Transverse colon (tissue), 4 donors: ENCODE measurements around the gene ISOC1. TPM values are rescaled to one million over a fixed set of nuclear protein-coding genes. Genes with fewer than 3 reads are reported as not detected.

Source experiments
- DNase-seq: peaks from one replicate; pipeline ENCODE4 v3.0.0-alpha.2; 2019
- H3K27ac ChIP-seq, 4 donors: fragments of 200-600 bp; sonication (generic); 2 replicates each; pipeline ENCODE4 v1.5.1; 2016 to 2018; ENCODE audit warnings: inconsistent platforms in 4 of 4
- H3K27me3 ChIP-seq: fragments of 200-600 bp; sonication (generic); 2 replicates; pipeline ENCODE4 v1.5.1; 2017; ENCODE audit warnings: inconsistent platforms
- H3K36me3 ChIP-seq, 4 donors: fragments of 200-600 bp; sonication (generic); 2 replicates each; pipeline ENCODE4 v1.5.1; 2017 to 2019; ENCODE audit warnings: inconsistent platforms in 4 of 4
- H3K4me1 ChIP-seq, 4 donors: fragments of 200-600 bp; sonication (generic); 2 replicates each; pipeline ENCODE4 v1.5.1; 2017 to 2020; ENCODE audit warnings: inconsistent platforms in 4 of 4
- H3K4me3 ChIP-seq, 4 donors: fragments of 200-600 bp; sonication (generic); 1 replicate in 1 of 4; 2 replicates in 3 of 4; pipeline versions ENCODE4 v1.5.1 to v1.6.1; 2017 to 2019; ENCODE audit warnings: inconsistent platforms in 4 of 4
- H3K9me3 ChIP-seq, 2 donors: fragments of 200-600 bp; sonication (generic); 2 replicates each; pipeline ENCODE4 v1.5.1; 2017 to 2019; ENCODE audit warnings: inconsistent platforms in 2 of 2
- EP300 ChIP-seq: sonication (generic); formaldehyde crosslinking; IDR thresholded peaks from one replicate; pipeline ENCODE4 v1.6.1; 2017; ENCODE audit warnings: antibody characterized with exemption, low read depth
- POLR2A ChIP-seq: fragments of 450-650 bp; IDR thresholded peaks from one replicate; pipeline ENCODE4 v1.6.1; 2016; ENCODE audit warnings: antibody characterized with exemption, mild to moderate bottlenecking, moderate library complexity
- POLR2AphosphoS5 ChIP-seq, 3 donors: sonication (generic); formaldehyde crosslinking; IDR thresholded peaks; one replicate each; pipeline ENCODE4 v1.6.1; 2016; ENCODE audit warnings: antibody characterized with exemption in 3 of 3
- WGBS, 2 donors: methylation state at CpG; one replicate each; pipeline ENCODE4 v1.1.5; 2018; ENCODE audit warnings: low coverage in 1 of 2; 5-methylcytosine and 5-hydroxymethylcytosine counted together
- in situ Hi-C, 4 donors: fragments of 200-750 bp; cut with MboI; loops; one replicate each; pipeline versions ENCODE4 v1.15.0 to v1.15.1; 2017; ENCODE audit warnings: low sequenced_read_pairs in 3 of 4, low pct_ligation_motif_present in 1 of 4, low pct_unique_long_range_greater_than_20kb in 1 of 4
- intact Hi-C: fragments of 100-400 bp; cut with DNase I; formaldehyde crosslinking; loops from one replicate; pipeline ENCODE4 v1.15.1; 2023; ENCODE audit warnings: low total_unique reads
- total RNA-seq, 4 donors: library from RNA; depleted of rRNA; stranded (reverse); fragments of >200 nt; gene quantifications; one replicate each; pipeline ENCODE4 v1.1.0, GENCODE V29; 2016
- TF ChIP-seq, protein P1 (sequence below), 5 experiments: fragments of 200-600 bp in 3 of 5; fragments of 450-650 bp in 2 of 5; sonication (generic) in 3 of 5; IDR thresholded peaks; 1 replicate in 2 of 5; 2 replicates in 3 of 5; pipeline ENCODE4 v1.5.1; 2016 to 2017; ENCODE audit warnings: antibody characterized with exemption in 5 of 5, inconsistent platforms in 3 of 5, mild to moderate bottlenecking in 2 of 5, moderate library complexity in 1 of 5

The ISOC1 gene
- total RNA-seq, 4 donors from 2014 or later, result 18.7 to 57.1 (median 32.7) TPM

DNA sequence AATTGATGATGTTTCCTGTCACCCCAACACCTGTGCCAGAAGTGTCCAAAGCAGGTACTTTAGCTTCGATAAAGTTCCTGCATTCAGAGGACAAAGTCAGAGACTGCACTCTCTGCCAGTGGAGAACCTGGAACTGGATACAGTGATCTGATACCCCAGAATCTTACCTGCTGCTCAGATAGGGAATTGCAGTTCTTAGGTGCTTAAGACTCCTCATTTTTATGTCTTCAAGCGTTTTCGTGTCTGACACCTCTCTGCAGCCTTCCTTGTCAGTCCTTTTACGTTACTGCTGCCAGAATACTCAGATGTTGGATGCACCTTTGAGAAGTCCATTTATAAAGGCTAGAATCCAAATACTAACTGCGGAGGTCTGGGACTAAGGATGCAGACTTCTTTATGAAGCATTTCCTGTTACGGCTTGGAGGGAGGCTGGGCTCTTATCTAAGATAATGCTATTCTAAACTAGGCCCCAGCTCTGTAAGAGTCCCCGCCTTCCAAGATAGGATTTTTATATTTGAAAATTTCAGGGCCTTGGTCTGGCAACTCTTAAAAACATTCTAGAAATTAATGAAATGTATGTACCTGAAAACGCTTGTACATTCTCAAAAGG, 1.9 kb downstream of the ISOC1 start:
- TF ChIP-seq, protein P1, sequence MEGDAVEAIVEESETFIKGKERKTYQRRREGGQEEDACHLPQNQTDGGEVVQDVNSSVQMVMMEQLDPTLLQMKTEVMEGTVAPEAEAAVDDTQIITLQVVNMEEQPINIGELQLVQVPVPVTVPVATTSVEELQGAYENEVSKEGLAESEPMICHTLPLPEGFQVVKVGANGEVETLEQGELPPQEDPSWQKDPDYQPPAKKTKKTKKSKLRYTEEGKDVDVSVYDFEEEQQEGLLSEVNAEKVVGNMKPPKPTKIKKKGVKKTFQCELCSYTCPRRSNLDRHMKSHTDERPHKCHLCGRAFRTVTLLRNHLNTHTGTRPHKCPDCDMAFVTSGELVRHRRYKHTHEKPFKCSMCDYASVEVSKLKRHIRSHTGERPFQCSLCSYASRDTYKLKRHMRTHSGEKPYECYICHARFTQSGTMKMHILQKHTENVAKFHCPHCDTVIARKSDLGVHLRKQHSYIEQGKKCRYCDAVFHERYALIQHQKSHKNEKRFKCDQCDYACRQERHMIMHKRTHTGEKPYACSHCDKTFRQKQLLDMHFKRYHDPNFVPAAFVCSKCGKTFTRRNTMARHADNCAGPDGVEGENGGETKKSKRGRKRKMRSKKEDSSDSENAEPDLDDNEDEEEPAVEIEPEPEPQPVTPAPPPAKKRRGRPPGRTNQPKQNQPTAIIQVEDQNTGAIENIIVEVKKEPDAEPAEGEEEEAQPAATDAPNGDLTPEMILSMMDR (IDR thresholded peaks at IDR 0.05), result peak in 1 of 5 experiments; percentile 11
- no peak for TF ChIP-seq POLR2AphosphoS5 (IDR thresholded peaks at IDR 0.05)
- Histone ChIP-seq H3K9me3 (no peaks in the 10 kb centered on the region), H3K4me3 (no peak overlapping the region), H3K4me1 (peaks cover 0 to 41% (median 22%) of the 10 kb centered on the region in 4 donors), H3K36me3 (no peaks in the 10 kb centered on the region), H3K27me3 (no peaks in the 10 kb centered on the region), H3K27ac (no peak overlapping the region)
- DNase-seq, result no peak
- intact Hi-C loops, result no loop called here
- WGBS, 2 donors, result 78 to 94% methylated on average over 4 to 8 of the region's 8 CpGs
- in situ Hi-C loops, result no loop called here

DNA sequence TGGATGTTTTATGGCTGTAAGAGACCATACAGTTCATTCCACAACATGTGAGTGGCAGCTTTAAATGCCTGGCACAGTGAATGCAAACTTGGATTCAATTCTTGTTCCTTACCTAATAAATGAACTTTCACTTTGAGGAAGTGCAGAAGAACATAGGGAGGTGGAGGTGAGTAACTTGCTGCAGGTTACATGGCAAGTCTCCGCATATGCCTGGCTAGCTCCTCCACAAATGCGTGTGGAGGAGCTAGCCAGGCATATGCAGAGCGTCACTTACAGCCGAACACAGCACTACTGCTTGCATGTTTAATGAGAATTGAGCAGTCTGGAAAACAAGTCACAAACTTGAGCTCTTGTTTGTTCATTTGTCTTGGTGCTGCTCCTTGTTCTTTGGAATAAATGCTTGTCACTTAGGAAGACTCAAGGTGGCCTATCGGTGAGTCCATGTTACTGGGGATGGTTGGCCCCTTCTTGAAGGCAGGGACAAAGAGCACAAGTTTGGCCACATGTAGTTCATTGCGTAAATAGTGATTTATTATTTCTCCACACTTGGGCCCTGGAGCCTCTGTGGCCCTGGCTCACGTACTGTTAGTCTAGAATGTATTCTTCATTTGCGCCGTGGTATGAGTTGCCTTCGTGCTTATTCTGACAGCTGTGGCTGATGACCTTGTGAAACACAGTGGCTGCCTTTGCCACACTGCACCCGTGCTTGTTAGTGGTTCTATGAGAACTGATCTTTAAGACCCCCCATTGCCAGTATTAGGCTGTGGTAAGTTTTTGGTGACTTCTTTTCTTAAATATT, 3.1 kb downstream of the ISOC1 start:
- DNase-seq, result no peak
- TF ChIP-seq EP300, result no peak
- TF ChIP-seq, protein P1 (IDR thresholded peaks at IDR 0.05), result no peak
- TF ChIP-seq POLR2AphosphoS5 (IDR thresholded peaks at IDR 0.05), result no peak
- TF ChIP-seq POLR2A, result no peak
- intact Hi-C loops, result no loop called here
- no peaks in the 10 kb centered on the region for H3K36me3 ChIP-seq
- H3K9me3 ChIP-seq, result no peaks in the 10 kb centered on the region
- H3K4me3 ChIP-seq, result no peak overlapping the region
- in situ Hi-C loops, result no loop called here
- WGBS, 2 donors, result 82% methylated on average over 4 to 11 of the region's 11 CpGs
- H3K27me3 ChIP-seq, result no peaks in the 10 kb centered on the region
- H3K27ac ChIP-seq, result no peak overlapping the region
- peaks cover 0 to 41% (median 22%) of the 10 kb centered on the region in 4 donors for H3K4me1 ChIP-seq

DNA sequence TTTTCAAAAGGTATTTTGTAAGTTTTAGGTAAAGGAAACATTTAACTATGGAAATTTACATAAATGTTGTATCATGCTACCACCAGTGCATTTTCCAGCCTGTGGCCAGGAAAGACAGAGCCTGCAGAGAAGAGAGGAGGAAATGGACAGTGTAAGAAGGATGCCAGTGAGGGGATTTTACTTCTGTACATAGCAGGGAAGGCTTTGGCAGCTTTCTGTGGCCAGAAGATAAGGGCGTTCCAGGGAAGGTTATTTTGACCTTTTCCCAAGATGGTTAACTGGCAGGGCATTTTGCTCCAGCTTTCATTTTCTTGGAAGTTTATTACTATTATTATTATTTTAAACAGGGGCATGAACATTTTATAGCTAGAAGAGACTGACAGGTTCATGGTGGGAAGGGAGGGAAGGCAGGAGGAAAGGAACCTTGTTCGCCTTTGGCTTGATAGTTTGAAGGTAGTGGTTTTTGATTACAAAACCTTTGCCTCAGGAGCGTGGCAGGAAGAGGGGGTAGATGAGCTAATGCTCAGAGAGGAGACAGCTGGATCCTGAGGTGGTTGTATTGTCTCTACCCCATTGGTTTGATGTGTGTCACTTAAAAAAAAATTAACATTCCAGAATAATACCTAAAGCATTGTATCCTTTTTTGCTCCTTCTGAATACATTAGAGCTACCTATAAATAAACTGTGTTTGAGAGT, 4.1 kb downstream of the ISOC1 start:
- Histone ChIP-seq H3K4me1 (peaks cover 0 to 39% (median 22%) of the 10 kb centered on the region in 4 donors), H3K27ac (no peak overlapping the region), H3K9me3 (no peaks in the 10 kb centered on the region), H3K4me3 (no peak overlapping the region), H3K27me3 (no peaks in the 10 kb centered on the region), H3K36me3 (no peaks in the 10 kb centered on the region)
- TF ChIP-seq POLR2A (no peak), EP300 (no peak), POLR2AphosphoS5 (IDR thresholded peaks at IDR 0.05) (no peak)
- TF ChIP-seq, protein P1 (IDR thresholded peaks at IDR 0.05), result no peak
- 63 to 73% methylated on average over 3 of the region's 3 CpGs for WGBS, 2 donors
- intact Hi-C loops (no loop called here), in situ Hi-C loops (no loop called here)
- DNase-seq, result no peak

DNA sequence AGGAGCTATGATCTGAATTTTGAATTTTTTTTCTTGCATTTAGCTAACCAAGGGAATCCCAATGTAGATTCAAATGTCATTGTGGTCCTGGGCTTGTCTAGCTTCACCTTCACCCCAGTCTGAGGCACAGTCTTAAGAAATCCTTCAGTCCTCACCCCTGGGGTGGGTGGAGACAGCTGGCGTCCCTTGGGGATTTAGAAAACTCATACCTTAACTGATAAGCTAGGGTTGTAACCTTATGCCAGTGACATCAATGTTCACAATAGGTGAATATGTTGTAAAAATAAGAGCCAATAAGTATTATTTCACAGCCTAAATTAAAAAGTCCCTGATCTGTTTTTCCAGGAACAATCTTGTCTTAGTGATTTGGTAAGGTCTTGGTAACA, 4.6 kb downstream of the ISOC1 start:
- no peak for DNase-seq
- Histone ChIP-seq H3K36me3 (no peaks in the 10 kb centered on the region), H3K27me3 (no peaks in the 10 kb centered on the region), H3K4me3 (no peak overlapping the region), H3K4me1 (peaks cover 0 to 34% (median 20%) of the 10 kb centered on the region in 4 donors), H3K9me3 (no peaks in the 10 kb centered on the region), H3K27ac (no peak overlapping the region)
- no peak for TF ChIP-seq POLR2AphosphoS5 (IDR thresholded peaks at IDR 0.05)
- no peak for TF ChIP-seq EP300
- TF ChIP-seq, protein P1 (IDR thresholded peaks at IDR 0.05), result no peak
- no peak for TF ChIP-seq POLR2A
- intact Hi-C loops (no loop called here), in situ Hi-C loops (no loop called here)
- WGBS, 2 donors, result 80 to 83% methylated on average over 1 of the region's 1 CpG
